NT2/D1 (cell line): ENCODE data around the gene PRPSAP2.

Experiments used
- DNase-seq: peaks from one replicate; pipeline ENCODE4 v3.0.0-alpha.2; 2011; ENCODE audit warnings: low read depth, low spot score
- H3K27me3 ChIP-seq: 2 replicates; pipeline ENCODE4 v1.6.0; 2011; ENCODE audit warnings: mild to moderate bottlenecking; ENCODE audit not compliant: insufficient read length, insufficient read depth
- H3K36me3 ChIP-seq: 2 replicates; pipeline ENCODE4 v1.6.1; 2011; ENCODE audit warnings: mild to moderate bottlenecking, low read length, mixed read lengths; ENCODE audit not compliant: insufficient read depth, insufficient read length
- H3K4me1 ChIP-seq: 2 replicates; pipeline ENCODE4 v1.5.1; 2011; ENCODE audit not compliant: insufficient read depth, insufficient read length
- H3K4me3 ChIP-seq: 2 replicates; pipeline ENCODE4 v1.5.1; 2011; ENCODE audit warnings: low read depth; ENCODE audit not compliant: insufficient read length
- H3K9ac ChIP-seq: 2 replicates; pipeline ENCODE4 v1.6.0; 2011; ENCODE audit warnings: low read depth; ENCODE audit not compliant: insufficient read length
- H3K9me3 ChIP-seq: 2 replicates; pipeline ENCODE4 v1.5.1; 2011; ENCODE audit warnings: mild to moderate bottlenecking, low read length; ENCODE audit not compliant: insufficient read depth
- SUZ12 ChIP-seq: IDR thresholded peaks from 2 replicates; pipeline ENCODE4 v1.6.1; 2011; ENCODE audit not compliant: insufficient read length, insufficient read depth; ENCODE audit errors: extremely low read depth
- YY1 ChIP-seq: IDR thresholded peaks from 2 replicates; pipeline ENCODE4 v1.6.1; 2011; ENCODE audit not compliant: insufficient read length, insufficient read depth
- ZNF274 ChIP-seq: IDR thresholded peaks from 2 replicates; pipeline ENCODE4 v1.6.1; 2011; ENCODE audit warnings: mild to moderate bottlenecking, low read depth, low read length

Gene PRPSAP2

GRCh38 chr17:18964550-18964949, 106.6 kb downstream of the PRPSAP2 start:
- no peaks in the 10 kb centered on the region for H3K27me3 ChIP-seq
- no peak for DNase-seq
- H3K4me1 ChIP-seq, result peaks cover 30% of the 10 kb centered on the region
- peaks cover under 1% of the 10 kb centered on the region for H3K36me3 ChIP-seq
- H3K9ac ChIP-seq, result no peak overlapping the region
- no peak overlapping the region for H3K4me3 ChIP-seq
- TF ChIP-seq YY1, result no peak
- no peak for TF ChIP-seq SUZ12
- no peak for TF ChIP-seq ZNF274
- no peaks in the 10 kb centered on the region for H3K9me3 ChIP-seq

DNA sequence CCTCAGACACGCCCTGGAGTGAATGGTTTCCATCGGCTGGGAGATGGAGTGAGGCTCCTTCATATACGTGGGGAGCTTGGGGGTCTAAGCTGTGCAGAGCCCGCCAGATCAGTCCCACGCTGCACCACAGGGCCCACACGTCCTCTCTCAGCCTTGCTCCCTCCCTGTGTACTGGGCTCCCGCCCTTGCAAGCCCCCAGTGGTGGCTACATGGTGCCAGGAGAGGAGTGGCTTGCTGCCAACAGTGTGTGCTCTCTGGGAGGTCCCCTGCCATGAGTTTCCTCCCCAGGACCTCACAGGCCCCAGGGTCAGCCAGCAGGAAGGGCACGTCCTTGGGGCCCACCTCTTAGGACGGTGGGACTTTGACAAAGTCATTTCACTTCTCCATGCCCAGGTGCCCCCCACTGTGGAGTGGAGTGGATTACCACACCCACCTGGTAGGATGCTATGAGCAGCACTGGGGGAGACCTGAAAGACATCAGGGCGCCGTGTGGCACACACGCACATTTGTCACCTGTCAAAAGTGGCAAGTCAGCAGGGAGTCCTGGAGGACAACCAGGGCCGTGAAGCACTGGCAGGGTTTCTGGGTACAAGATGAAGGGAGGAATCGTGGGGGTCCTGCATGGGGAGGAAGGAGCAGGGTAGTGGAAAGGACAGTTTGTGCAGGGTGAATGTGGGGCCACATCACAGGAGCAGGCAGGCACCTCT, 107.8 kb downstream of the PRPSAP2 start:
- H3K27me3 ChIP-seq, result no peaks in the 10 kb centered on the region
- peaks cover 11% of the 10 kb centered on the region for H3K36me3 ChIP-seq
- TF ChIP-seq SUZ12 (no peak), YY1 (no peak), ZNF274 (no peak)
- H3K4me1 ChIP-seq, result peaks cover 30% of the 10 kb centered on the region
- H3K9ac ChIP-seq, result no peak overlapping the region
- DNase-seq, result no peak
- no peak overlapping the region for H3K4me3 ChIP-seq
- no peaks in the 10 kb centered on the region for H3K9me3 ChIP-seq

DNA sequence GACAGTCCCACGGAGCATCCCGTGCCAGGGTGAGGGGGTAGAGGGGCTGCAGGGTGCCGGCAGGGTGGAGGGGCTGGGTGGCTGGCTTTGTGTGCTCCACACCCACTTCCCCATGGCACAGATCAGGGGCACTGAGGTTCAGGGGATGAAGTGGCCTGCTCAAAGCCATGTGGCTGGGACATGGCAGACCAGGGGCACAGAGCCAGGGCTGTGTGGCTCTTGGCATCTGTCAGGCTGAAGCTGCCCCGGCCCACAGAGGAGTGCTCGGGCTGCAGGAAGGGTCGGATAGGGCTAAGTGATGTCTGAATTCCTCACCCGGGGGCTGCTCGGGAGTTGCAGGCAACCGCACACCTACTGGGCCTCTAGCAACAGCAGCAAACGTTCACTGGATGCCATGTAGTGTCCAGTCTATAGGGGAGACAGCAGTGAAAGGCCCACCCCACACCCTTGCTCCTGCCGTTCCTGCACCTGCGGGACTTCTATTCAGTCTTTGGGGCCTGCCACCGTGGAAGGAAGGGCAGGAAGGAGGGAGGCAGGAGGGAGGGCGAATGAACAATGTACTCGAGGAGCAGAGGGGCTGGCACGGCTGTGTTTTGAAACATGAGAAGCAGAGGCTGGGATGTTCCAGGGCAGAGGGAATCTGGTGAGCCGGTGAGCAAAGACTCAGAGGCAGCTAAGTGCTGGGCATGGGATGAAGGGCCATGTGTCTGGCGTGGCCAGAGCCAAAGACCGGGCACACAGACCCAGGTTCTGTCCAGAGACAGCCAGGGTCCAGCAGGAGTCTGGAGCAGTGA, 109.1 kb downstream of the PRPSAP2 start:
- TF ChIP-seq SUZ12, result no peak
- TF ChIP-seq ZNF274, result no peak
- no peaks in the 10 kb centered on the region for H3K27me3 ChIP-seq
- H3K9ac ChIP-seq, result no peak overlapping the region
- peaks cover 24% of the 10 kb centered on the region for H3K36me3 ChIP-seq
- DNase-seq, result no peak
- H3K9me3 ChIP-seq, result no peaks in the 10 kb centered on the region
- H3K4me1 ChIP-seq, result peaks cover 21% of the 10 kb centered on the region
- H3K4me3 ChIP-seq, result no peak overlapping the region

- Histone ChIP-seq H3K27me3 (no peaks in the 10 kb centered on the region), H3K9ac (no peak overlapping the region), H3K9me3 (no peaks in the 10 kb centered on the region), H3K4me3 (no peak overlapping the region), H3K4me1 (peaks cover 18% of the 10 kb centered on the region), H3K36me3 (peaks cover 29% of the 10 kb centered on the region)
- TF ChIP-seq ZNF274 (no peak), SUZ12 (no peak), YY1 (no peak)
- DNase-seq, result no peak
Measured at GRCh38 chr17:18967916-18968315, 110.0 kb downstream of the PRPSAP2 start.

GRCh38 chr17:18968345-18968744, 110.4 kb downstream of the PRPSAP2 start:
- H3K36me3 ChIP-seq, result peaks cover 34% of the 10 kb centered on the region
- no peaks in the 10 kb centered on the region for H3K27me3 ChIP-seq
- TF ChIP-seq YY1, result no peak
- TF ChIP-seq SUZ12, result no peak
- no peak for TF ChIP-seq ZNF274
- no peaks in the 10 kb centered on the region for H3K9me3 ChIP-seq
- DNase-seq, result no peak
- no peak overlapping the region for H3K9ac ChIP-seq
- H3K4me3 ChIP-seq, result no peak overlapping the region
- H3K4me1 ChIP-seq, result peaks cover 18% of the 10 kb centered on the region

DNA sequence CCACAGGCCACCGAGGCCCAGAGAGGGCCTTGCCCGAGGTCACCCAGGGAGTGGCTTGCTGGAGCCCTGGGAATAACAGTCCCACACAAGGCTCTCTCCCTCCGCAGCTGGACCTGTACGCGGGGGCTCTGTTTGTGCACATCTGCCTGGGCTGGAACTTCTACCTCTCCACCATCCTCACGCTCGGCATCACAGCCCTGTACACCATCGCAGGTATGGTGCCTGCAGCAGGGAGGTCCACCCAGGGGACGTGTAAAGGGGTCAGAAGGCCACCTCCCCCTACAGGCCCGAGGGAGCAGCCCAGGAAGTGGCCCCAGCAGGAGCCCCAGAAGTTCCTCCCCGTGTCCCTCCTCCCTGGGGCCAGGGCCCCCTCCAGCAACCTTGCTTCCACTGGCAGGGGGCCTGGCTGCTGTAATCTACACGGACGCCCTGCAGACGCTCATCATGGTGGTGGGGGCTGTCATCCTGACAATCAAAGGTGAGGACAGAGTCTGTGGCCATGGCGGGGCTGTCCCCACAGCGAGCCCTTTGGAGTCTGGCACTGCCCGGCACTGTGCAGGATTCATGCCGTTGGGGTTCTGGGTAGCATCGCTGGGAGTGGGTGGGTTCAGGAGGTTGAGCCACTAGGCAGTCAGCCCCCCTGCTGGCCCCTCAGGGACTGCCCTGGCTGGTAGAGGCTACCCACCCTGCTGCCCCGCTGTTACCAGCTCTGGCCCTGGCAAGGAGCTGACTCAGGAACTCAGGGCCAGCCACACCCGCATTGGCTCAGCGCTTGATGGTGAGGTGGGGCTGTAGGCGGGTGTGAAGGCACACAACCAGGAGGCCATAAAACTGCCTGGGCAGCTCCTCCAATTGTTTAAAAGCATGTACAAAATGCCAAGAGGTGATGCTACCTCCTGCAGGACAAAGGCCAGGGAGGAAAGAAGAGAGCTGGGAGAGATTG, 111.3 kb downstream of the PRPSAP2 start:
- H3K9me3 ChIP-seq, result no peaks in the 10 kb centered on the region
- H3K27me3 ChIP-seq, result no peaks in the 10 kb centered on the region
- TF ChIP-seq SUZ12 (no peak), ZNF274 (no peak)
- no peak overlapping the region for H3K4me3 ChIP-seq
- DNase-seq, result no peak
- H3K4me1 ChIP-seq, result peaks cover 18% of the 10 kb centered on the region
- no peak overlapping the region for H3K9ac ChIP-seq
- H3K36me3 ChIP-seq, result peaks cover 37% of the 10 kb centered on the region

DNA sequence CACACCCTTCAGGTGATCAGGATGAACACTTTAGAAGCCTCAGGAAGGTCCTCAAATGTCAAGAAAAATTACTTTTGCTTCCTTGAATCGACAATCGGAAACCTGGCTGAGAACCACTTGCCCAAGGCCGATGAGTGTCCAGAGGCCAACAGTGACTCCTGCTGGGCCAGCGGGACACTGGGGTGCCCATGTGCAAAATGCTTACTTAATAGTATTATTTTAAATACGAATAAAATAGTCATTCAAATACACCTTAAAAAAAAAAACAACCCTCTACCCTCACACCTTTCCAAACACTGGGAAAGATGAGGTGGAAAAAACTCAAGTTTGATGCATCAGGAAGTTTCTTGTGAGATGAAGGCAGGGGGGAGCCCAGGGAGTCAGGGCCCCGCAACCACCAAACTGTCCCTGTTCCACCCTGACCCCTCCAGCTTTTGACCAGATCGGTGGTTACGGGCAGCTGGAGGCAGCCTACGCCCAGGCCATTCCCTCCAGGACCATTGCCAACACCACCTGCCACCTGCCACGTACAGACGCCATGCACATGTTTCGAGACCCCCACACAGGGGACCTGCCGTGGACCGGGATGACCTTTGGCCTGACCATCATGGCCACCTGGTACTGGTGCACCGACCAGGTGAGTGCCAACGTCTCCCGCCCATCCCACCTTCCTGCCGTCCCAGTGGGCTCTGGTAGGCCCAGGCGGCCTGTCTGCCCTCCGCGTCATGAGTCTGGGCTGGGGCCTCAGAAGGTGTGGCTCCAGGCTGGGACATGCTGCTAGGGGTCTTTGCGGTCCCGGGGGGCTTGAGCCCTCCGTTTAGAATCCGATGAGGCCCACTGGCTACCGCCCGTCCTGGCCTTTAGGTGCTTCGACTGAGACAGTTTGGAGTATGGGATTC, 112.9 kb downstream of the PRPSAP2 start:
- peaks cover 16% of the 10 kb centered on the region for H3K4me1 ChIP-seq
- H3K9ac ChIP-seq, result no peak overlapping the region
- H3K36me3 ChIP-seq, result peaks cover 46% of the 10 kb centered on the region
- no peaks in the 10 kb centered on the region for H3K27me3 ChIP-seq
- TF ChIP-seq ZNF274 (no peak), SUZ12 (no peak), YY1 (no peak)
- no peak overlapping the region for H3K4me3 ChIP-seq
- H3K9me3 ChIP-seq, result no peaks in the 10 kb centered on the region
- DNase-seq, result no peak
